ENCODE measurements around the gene ARHGEF17.

ARHGEF17 gene

GRCh38 chr11:73383249-73384124 is 75.4 kb downstream of the ARHGEF17 start:
- DNase-seq: no peak

- DNase-seq: no peak
Observed at GRCh38 chr11:73384125-73384441, 76.0 kb downstream of the ARHGEF17 start.

DNA sequence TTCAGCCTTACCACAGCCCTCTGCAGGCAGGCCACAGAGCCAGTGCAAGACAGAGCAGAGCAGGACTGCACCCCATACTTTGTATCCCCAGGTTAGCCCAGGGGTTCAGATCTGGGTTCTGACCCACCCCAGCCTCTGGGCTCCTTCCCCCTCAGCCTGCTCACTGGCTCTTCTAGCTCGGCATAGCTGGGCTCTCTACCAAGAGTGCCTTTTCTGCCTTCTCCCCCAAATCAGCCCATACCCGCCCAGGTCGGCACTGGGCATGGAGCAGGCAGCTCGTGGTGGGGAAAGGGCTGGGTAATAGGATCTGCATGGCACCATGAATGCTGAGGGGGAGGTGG is 76.4 kb downstream of the ARHGEF17 start:
- DNase-seq: no peak

GRCh38 chr11:73384872-73385689 is 77.0 kb downstream of the ARHGEF17 start:
- peak; percentile 63 for DNase-seq

GRCh38 chr11:73386016-73386415 is 77.9 kb downstream of the ARHGEF17 start:
- DNase-seq: no peak

- no peak for DNase-seq
Observed at GRCh38 chr11:73386546-73386945, 78.5 kb downstream of the ARHGEF17 start.

GRCh38 chr11:73387594-73388264 is 79.7 kb downstream of the ARHGEF17 start:
- DNase-seq: no peak

GRCh38 chr11:73388265-73389133 is 80.4 kb downstream of the ARHGEF17 start:
- DNase-seq: no peak

DNA sequence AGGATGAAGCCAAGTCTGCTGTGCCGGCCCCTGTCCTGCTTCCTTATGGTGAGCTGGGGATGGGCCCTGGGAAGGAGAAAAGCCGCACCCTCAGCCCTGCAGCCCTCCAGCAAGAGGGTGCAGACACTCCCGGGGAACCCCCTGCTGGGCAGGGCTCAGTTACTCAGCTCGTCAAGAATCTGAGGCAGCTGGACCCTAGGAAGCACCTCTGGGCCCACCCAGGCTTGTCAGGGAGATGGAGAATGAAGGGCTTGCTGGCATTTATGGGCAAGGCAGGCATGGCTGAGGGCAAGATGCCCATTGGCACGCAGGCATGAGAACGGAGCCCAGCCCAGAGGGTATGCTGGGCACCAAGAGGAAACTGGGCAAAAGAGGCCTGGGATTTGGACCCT is 81.1 kb downstream of the ARHGEF17 start:
- no peak for DNase-seq

GRCh38 chr11:73389916-73390315 is 81.8 kb downstream of the ARHGEF17 start:
- no peak for DNase-seq

- no peak for DNase-seq
Observed at GRCh38 chr11:73390601-73391565, 82.8 kb downstream of the ARHGEF17 start.

- DNase-seq: no peak
Observed at GRCh38 chr11:73391665-73392064, 83.6 kb downstream of the ARHGEF17 start.

GRCh38 chr11:73392108-73393010 is 84.3 kb downstream of the ARHGEF17 start:
- DNase-seq: no peak

GRCh38 chr11:73393011-73393380 is 84.9 kb downstream of the ARHGEF17 start:
- DNase-seq: no peak

DNA sequence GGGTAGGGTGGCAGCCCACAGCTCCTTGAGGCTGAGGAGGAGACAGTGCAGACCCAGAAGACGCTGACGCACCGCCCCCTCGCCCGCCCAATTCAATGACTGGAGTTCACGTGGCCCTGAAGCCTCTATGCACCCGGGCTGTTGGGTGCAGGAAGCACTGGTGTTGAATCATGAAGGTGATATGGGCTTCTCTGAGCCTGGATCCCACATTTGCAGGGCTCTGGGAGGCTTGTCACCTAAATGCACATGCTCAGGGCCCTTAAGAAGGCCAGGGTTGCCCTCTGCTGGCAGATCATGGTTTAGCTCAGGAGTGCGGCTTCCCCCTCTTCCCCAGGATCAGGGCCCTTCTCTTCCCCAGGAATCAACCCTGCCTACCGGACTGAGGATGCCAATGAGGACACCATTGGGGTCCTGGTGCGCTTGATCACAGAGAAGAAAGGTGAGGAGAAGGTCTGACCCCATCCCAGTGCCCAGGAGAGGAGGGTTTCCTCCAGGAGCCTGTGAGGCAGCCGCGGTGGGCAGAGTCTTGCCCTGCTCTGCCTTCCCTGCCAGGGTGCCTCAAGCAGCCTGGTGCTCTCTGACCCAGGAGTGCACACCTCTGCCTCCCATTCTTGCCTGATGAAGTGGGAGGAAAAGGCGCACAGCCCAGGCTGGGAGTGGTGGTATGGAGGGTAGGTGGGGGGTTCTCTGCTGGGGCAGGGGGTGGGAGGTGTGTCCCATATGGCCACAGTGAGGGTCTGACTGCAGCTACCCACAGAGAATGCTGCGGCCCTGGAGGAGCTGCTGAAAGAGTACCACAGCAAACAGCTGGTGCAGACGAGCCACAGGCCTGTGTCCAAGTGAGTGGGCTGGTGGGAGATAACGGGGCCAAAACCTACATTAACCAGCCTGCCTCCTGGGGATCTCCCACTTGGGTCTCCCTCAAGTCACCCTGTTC is 85.7 kb downstream of the ARHGEF17 start:
- DNase-seq: peak; percentile 74

DNA sequence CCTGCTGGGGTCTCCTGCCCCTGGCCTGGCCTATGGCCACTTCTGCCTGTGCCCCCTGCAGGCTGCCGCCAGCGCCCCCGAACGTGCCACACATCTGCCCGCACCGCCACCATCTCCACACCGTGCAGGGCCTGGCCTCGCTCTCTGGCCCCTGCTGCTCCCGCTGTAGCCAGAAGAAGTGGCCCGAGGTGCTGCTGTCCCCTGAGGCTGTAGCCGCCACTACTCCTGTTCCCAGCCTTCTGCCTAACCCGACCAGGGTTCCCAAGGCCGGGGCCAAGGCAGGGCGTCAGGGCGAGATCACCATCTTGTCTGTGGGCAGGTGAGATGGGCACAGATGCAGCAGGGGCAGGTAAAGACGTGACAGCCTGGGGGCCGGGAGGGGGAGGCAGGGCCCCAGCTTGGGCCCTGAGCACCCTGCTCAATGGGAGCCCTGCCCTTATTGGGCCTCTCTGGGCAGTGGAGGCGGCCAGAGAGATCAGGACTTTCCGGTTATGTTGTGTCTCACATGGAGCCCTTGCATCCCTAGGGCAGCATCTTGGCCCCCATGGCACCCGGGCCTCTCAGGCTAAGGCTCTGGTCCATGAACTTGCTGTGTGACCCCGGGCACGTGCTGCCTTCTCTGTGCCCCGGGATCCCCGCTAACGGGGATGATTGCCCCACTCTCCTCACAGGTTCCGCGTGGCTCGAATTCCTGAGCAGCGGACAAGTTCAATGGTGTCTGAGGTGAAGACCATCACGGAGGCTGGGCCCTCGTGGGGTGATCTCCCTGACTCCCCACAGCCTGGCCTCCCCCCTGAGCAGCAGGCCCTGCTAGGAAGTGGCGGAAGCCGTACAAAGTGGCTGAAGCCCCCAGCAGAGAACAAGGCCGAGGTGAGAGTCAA is 86.6 kb downstream of the ARHGEF17 start:
- no peak for DNase-seq

DNA sequence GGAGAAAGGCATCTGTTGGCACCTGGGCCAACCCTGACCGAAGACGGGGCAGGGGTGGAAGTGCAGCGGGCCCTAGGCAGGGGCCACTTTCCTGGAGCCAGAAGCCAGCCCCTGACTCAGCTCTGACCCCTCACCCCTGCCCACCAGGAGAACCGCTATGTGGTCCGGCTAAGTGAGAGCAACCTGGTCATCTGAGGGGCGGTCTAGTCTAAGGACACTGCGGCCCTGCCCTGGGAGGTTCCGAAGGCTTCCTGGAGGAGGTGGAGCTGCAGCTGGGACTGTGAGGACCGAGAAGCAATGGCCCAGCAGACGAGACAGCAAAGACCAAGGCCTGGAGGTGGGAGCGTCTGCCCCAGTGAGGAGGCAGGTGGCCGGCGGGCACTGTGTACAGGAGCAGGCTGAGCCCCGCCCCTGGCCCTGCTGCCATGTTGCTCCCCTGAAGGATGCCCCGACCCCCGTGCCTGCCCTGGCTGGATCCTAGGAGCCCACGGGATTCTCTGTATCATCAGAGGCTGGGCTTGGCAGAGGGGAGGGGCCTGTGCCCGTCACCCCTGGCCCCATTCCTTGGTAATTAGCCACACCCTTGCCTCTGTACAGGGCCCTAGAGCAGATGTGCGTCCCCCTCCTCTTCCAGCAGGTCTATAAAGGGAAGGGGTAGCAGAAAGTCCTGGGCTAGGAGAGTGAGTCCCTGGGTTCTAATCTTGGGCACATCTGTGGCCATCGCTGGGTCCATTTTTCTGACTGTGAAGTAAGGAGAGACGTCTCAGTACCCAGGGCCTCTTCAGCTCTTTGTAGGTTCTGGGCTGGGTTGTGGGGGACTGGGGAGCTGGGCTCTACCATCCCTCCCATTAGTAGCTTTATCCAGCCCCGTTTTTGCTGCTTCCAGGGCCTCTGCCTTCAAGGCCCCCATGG is 87.5 kb downstream of the ARHGEF17 start:
- peak; percentile 18 for DNase-seq

All from right hindlimb (tissue), 1 donor.